GM23338 (cell line): ENCODE data around the gene NFE2L3. TPM values are rescaled to one million over a fixed set of nuclear protein-coding genes. Genes with fewer than 3 reads are reported as not detected.

Experiments
- ATAC-seq: fragments of 200-7000 bp; cut with Tn5 transposase; 3 replicates; pipeline ENCODE4 v1.9.1; 2020
- DNase-seq: peaks from one replicate; pipeline ENCODE4 v3.0.0-alpha.2; 2015; ENCODE audit warnings: low spot score
- H2AFZ ChIP-seq: fragments of 200-600 bp; sonication (generic); 2 replicates; pipeline ENCODE4 v1.8.0; 2016; ENCODE audit warnings: antibody characterized with exemption, mild to moderate bottlenecking, moderate library complexity
- H3F3A ChIP-seq: fragments of 200-600 bp; sonication (generic); replicated peaks from 2 replicates; pipeline ENCODE4 v1.8.0; 2017; ENCODE audit warnings: antibody characterized with exemption, mixed run types, low read depth
- H3K27ac ChIP-seq: fragments of 200-600 bp; sonication (generic); 2 replicates; pipeline ENCODE4 v1.6.1; 2016; ENCODE audit warnings: low read depth
- H3K27me3 ChIP-seq: fragments of 200-600 bp; sonication (generic); 2 replicates; pipeline ENCODE4 v1.8.0; 2016; ENCODE audit warnings: mild to moderate bottlenecking, mixed run types, moderate library complexity; ENCODE audit not compliant: insufficient read depth
- H3K36me3 ChIP-seq: fragments of 200-600 bp; sonication (generic); 2 replicates; pipeline ENCODE4 v1.8.0; 2016; ENCODE audit warnings: mild to moderate bottlenecking; ENCODE audit not compliant: insufficient read depth
- H3K4me1 ChIP-seq: fragments of 200-600 bp; sonication (generic); 2 replicates; pipeline ENCODE4 v1.8.0; 2016; ENCODE audit warnings: mild to moderate bottlenecking, moderate library complexity; ENCODE audit not compliant: insufficient read depth
- H3K4me2 ChIP-seq: fragments of 200-600 bp; sonication (generic); 2 replicates; pipeline ENCODE4 v1.7.1; 2017; ENCODE audit warnings: mixed run types
- H3K4me3 ChIP-seq: fragments of 200-600 bp; sonication (generic); 2 replicates; pipeline ENCODE4 v1.6.1; 2016; ENCODE audit warnings: mixed run types
- H3K79me2 ChIP-seq: fragments of 200-600 bp; sonication (generic); replicated peaks from 2 replicates; pipeline ENCODE4 v1.8.0; 2017; ENCODE audit warnings: mild to moderate bottlenecking; ENCODE audit not compliant: insufficient read depth
- H3K9me2 ChIP-seq: fragments of 200-600 bp; sonication (generic); 2 replicates; pipeline ENCODE4 v1.8.0; 2017; ENCODE audit not compliant: insufficient read depth
- H4K20me1 ChIP-seq: fragments of 200-600 bp; sonication (generic); replicated peaks from 2 replicates; pipeline ENCODE4 v1.8.0; 2017; ENCODE audit warnings: mild to moderate bottlenecking; ENCODE audit not compliant: insufficient read depth
- H3K27ac Mint-ChIP-seq: 2 replicates; pipeline ENCODE4 v1.8.0; 2020; ENCODE audit warnings: inconsistent platforms, mild to moderate bottlenecking, moderate library complexity, mixed read lengths
- H3K27me3 Mint-ChIP-seq: 3 replicates; pipeline ENCODE4 v1.8.0; 2022; ENCODE audit warnings: low read depth, mild to moderate bottlenecking, moderate library complexity, mixed read lengths, inconsistent platforms; ENCODE audit not compliant: insufficient read depth, poor library complexity
- H3K36me3 Mint-ChIP-seq: 3 replicates; pipeline ENCODE4 v1.8.0; 2021; ENCODE audit warnings: low read depth, mild to moderate bottlenecking, inconsistent platforms, moderate library complexity, mixed read lengths
- H3K4me1 Mint-ChIP-seq: 3 replicates; pipeline ENCODE4 v1.8.0; 2020; ENCODE audit warnings: mild to moderate bottlenecking, inconsistent platforms, mixed read lengths
- H3K4me3 Mint-ChIP-seq: 3 replicates; pipeline ENCODE4 v1.8.0; 2021; ENCODE audit warnings: moderate library complexity, mild to moderate bottlenecking, inconsistent platforms, mixed read lengths
- H3K9me3 Mint-ChIP-seq: 3 replicates; pipeline ENCODE4 v1.8.0; 2020; ENCODE audit warnings: moderate library complexity, mild to moderate bottlenecking, inconsistent platforms, mixed read lengths
- CREB1 ChIP-seq: fragments of 250-450 bp; sonication (Bioruptor Pico); IDR thresholded peaks from 2 replicates; pipeline ENCODE4 v1.5.0; 2020; ENCODE audit warnings: low read depth, mild to moderate bottlenecking, moderate library complexity
- EZH2phosphoT487 ChIP-seq: fragments of 200-600 bp; sonication (generic); IDR thresholded peaks from one replicate; pipeline ENCODE4 v1.8.1; 2018; ENCODE audit warnings: antibody characterized with exemption; ENCODE audit not compliant: unreplicated experiment
- JUNB ChIP-seq: IDR thresholded peaks from one replicate; pipeline ENCODE4 v1.6.1; 2016; ENCODE audit warnings: antibody characterized with exemption; ENCODE audit not compliant: unreplicated experiment
- NANOG ChIP-seq: IDR thresholded peaks from 2 replicates; pipeline ENCODE4 v1.6.1; 2016; ENCODE audit warnings: antibody characterized with exemption, borderline replicate concordance
- REST ChIP-seq: IDR thresholded peaks from one replicate; pipeline ENCODE4 v1.6.1; 2018; ENCODE audit warnings: antibody characterized with exemption; ENCODE audit not compliant: unreplicated experiment
- STAT1 ChIP-seq: IDR thresholded peaks from one replicate; pipeline ENCODE4 v1.6.1; 2016; ENCODE audit warnings: antibody characterized with exemption; ENCODE audit not compliant: unreplicated experiment
- ZNF462 ChIP-seq: fragments of 250-450 bp; sonication (Bioruptor Pico); IDR thresholded peaks from 2 replicates; pipeline ENCODE4 v1.5.0; 2020; ENCODE audit warnings: mild to moderate bottlenecking, moderate library complexity
- polyA plus RNA-seq: library from polyadenylated mRNA; unstranded; fragments of >200 nt; fragmentation: Nextera tagmentation; extraction: Ambion mirVana; gene quantifications from 2 replicates; pipeline ENCODE4 v1.2.1, GENCODE V29; 2016
- total RNA-seq: library from RNA; depleted of rRNA; stranded (reverse); fragments of >200 nt; shearing (Covaris generic); gene quantifications from 2 replicates; pipeline ENCODE4 v1.2.3, GENCODE V29; 2014

NFE2L3 gene
- total and polyA plus RNA-seq, 2 experiments from 2014 or later: 62.0 to 142 TPM

- no peak overlapping the region for H3K4me2 ChIP-seq
- H4K20me1 ChIP-seq: peaks cover 47% of the 10 kb centered on the region
- H3K4me1 ChIP-seq: peaks cover 34% of the 10 kb centered on the region
- ATAC-seq: no peak
- peaks cover 43% of the 10 kb centered on the region for H3K4me1 Mint-ChIP-seq
- H3K4me3 Mint-ChIP-seq: no peak overlapping the region
- peaks cover 5% of the 10 kb centered on the region for H3K27me3 Mint-ChIP-seq
- TF ChIP-seq REST: no peak
- TF ChIP-seq CREB1 (CRISPR knock-in tag): no peak
- no peak for TF ChIP-seq JUNB
- no peak for TF ChIP-seq STAT1
- no peak for TF ChIP-seq EZH2phosphoT487
- no peak for TF ChIP-seq NANOG
- TF ChIP-seq ZNF462: no peak
- H3K36me3 ChIP-seq: peaks cover 14% of the 10 kb centered on the region
- H3K9me3 Mint-ChIP-seq: peaks cover 26% of the 10 kb centered on the region
- no peaks in the 10 kb centered on the region for H3F3A ChIP-seq
- no peak overlapping the region for H3K4me3 ChIP-seq
- H3K27ac ChIP-seq: no peak overlapping the region
- DNase-seq: no peak
- no peaks in the 10 kb centered on the region for H3K27me3 ChIP-seq
- H2AFZ ChIP-seq: no peak overlapping the region
- H3K79me2 ChIP-seq: peaks cover 100% of the 10 kb centered on the region
- peaks cover 70% of the 10 kb centered on the region for H3K36me3 Mint-ChIP-seq
- H3K9me2 ChIP-seq: no peaks in the 10 kb centered on the region
- no peak overlapping the region for H3K27ac Mint-ChIP-seq
Observed at GRCh38 chr7:26170663-26171062, 18.7 kb downstream of the NFE2L3 start.
